A673 (cell line): ENCODE results near the gene HLA-DRA.

Experiments used
- CTCF ChIP-seq: fragments of 300-800, 200-600 bp; sonication (generic); conservative IDR thresholded peaks from 2 replicates; pipeline ENCODE4 v1.5.1; 2017; ENCODE audit warnings: low read depth, mild to moderate bottlenecking, antibody characterized with exemption, low read length, moderate library complexity, mixed read lengths
- EZH2 ChIP-seq: fragments of 200-600 bp; sonication (generic); IDR thresholded peaks from 2 replicates; pipeline ENCODE4 v1.6.1; 2017; ENCODE audit warnings: borderline replicate concordance, low read depth, mild to moderate bottlenecking, mixed read lengths, antibody characterized with exemption, low read length; ENCODE audit not compliant: poor library complexity, severe bottlenecking

DNA sequence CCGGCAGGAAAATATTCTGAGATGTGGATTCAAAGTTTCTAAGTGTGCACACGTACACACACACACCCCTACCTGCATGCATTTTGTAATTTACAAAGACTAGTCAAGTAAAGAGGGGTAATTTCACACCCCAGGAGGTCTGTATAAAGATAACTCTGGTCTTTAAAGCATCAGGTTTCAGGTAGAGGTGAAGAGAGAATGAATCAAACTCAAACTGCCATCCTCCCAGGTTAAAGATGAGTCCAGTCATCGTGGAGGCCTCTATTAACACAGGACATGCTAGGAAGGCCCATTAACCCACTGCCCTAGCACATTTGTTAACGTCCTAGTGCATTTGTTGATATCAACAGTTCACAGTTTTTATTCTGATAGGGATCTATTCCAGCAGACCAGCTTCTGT is 3.5 kb upstream of the HLA-DRA start:
- no peak for TF ChIP-seq CTCF
- no peak for TF ChIP-seq EZH2
